GM12873 (cell line): Measurements from ENCODE around the gene ZNF644.

Source experiments
- CTCF ChIP-seq: IDR thresholded peaks from 2 replicates; pipeline ENCODE4 v1.5.1; 2012; ENCODE audit warnings: low read depth, mild to moderate bottlenecking, moderate library complexity, low read length, control low read depth; ENCODE audit not compliant: insufficient read depth; ENCODE audit errors: missing control alignments

Gene ZNF644

GRCh38 chr1:90955769-90956168 lies 66.1 kb downstream of the ZNF644 start:
- TF ChIP-seq CTCF, result no peak

GRCh38 chr1:90952906-90953305 lies 68.9 kb downstream of the ZNF644 start:
- no peak for TF ChIP-seq CTCF

GRCh38 chr1:90951009-90951408 lies 70.8 kb downstream of the ZNF644 start:
- no peak for TF ChIP-seq CTCF

- TF ChIP-seq CTCF, result no peak
Measured at GRCh38 chr1:90948301-90948700, 73.5 kb downstream of the ZNF644 start.

GRCh38 chr1:90946630-90947029 lies 75.2 kb downstream of the ZNF644 start:
- no peak for TF ChIP-seq CTCF

GRCh38 chr1:90945287-90945686 lies 76.5 kb downstream of the ZNF644 start:
- no peak for TF ChIP-seq CTCF

- no peak for TF ChIP-seq CTCF
Measured at GRCh38 chr1:90943966-90944365, 77.9 kb downstream of the ZNF644 start.

GRCh38 chr1:90940746-90941145 lies 81.1 kb downstream of the ZNF644 start:
- TF ChIP-seq CTCF, result no peak
